HCT116 (cell line): ENCODE results near the gene RADIL. TPM values are rescaled to one million over a fixed set of nuclear protein-coding genes. Genes with fewer than 3 reads are reported as not detected.
A peak's percentile ranks its signal among the peaks of the same experiment; 100 is the strongest.

Source experiments
- ATAC-seq: fragments of 200-7000 bp; cut with Tn5 transposase; 2 replicates; pipeline ENCODE4 v1.9.1; 2020; ENCODE audit warnings: mild to moderate bottlenecking, moderate library complexity
- BruUV-seq: library from RNA; stranded (reverse); fragments of 400-500 nt; replicated peaks from 2 replicates; lab custom pipeline; 2021; lab: Mats Ljungman, UMichigan
- CTCF ChIA-PET: fragments of 300-600 bp; sonication (Branson Sonifier 250); formaldehyde crosslinking; loops from one replicate; lab custom pipeline; 2021; ENCODE audit warnings: antibody characterized with exemption; lab: Charles Lee
- POLR2A ChIA-PET: fragments of 300-600, 350-600 bp; sonication (Branson Sonifier 250); formaldehyde crosslinking; loops from one replicate; lab custom pipeline; 2021; ENCODE audit warnings: antibody characterized with exemption; lab: Charles Lee
- RAD21 ChIA-PET, 2 experiments: fragments of 300-600 bp; sonication (Branson Sonifier 250); formaldehyde crosslinking; loops; one replicate each; lab custom pipeline; 2023; ENCODE audit warnings: low total read pairs in 2 of 2; ENCODE audit not compliant: uncharacterized antibody in 2 of 2, unreplicated experiment in 2 of 2, low non-redundant PET in 1 of 2; lab: Charles Lee
- DNase-seq: peaks from one replicate; pipeline ENCODE4 v3.0.0-alpha.2; 2010; ENCODE audit warnings: low read depth, low spot score
- H2AFZ ChIP-seq: fragments of 200-600 bp; shearing (Covaris generic), sonication (generic); 2 replicates; pipeline ENCODE4 v1.6.1; 2017; ENCODE audit warnings: low read depth, mixed run types, mixed read lengths, antibody characterized with exemption, low read length; ENCODE audit not compliant: poor library complexity, severe bottlenecking
- H3K27ac ChIP-seq: 2 replicates; pipeline ENCODE4 v1.5.1; 2012; ENCODE audit warnings: low read depth, low read length
- H3K27me3 ChIP-seq: fragments of 200-600 bp; sonication (generic); 2 replicates; pipeline ENCODE4 v1.6.1; 2016; ENCODE audit warnings: mixed run types, low read length, mixed read lengths; ENCODE audit not compliant: insufficient read depth
- H3K36me3 ChIP-seq, 2 experiments: fragments of 200-500 bp in 1 of 2; fragments of 200-600 bp in 1 of 2; sonication (Bioruptor generic) in 1 of 2; sonication (generic) in 1 of 2; 2 replicates each; pipeline versions ENCODE4 v1.5.1 to v1.6.1; 2014 to 2016; ENCODE audit warnings: low read length in 2 of 2, inconsistent platforms in 1 of 2, mixed read lengths in 1 of 2, mixed run types in 1 of 2; ENCODE audit not compliant: insufficient read depth in 2 of 2, control insufficient read depth in 1 of 2
- H3K4me1 ChIP-seq, 2 experiments: fragments of 200-600 bp in 1 of 2; sonication (generic) in 1 of 2; 2 replicates each; pipeline versions ENCODE4 v1.5.1 to v1.6.1; 2012 to 2017; ENCODE audit warnings: low read length in 2 of 2, inconsistent platforms in 1 of 2, mild to moderate bottlenecking in 1 of 2, mixed read lengths in 1 of 2, mixed run types in 1 of 2, moderate library complexity in 1 of 2; ENCODE audit not compliant: insufficient read depth in 2 of 2, control insufficient read depth in 1 of 2
- H3K4me2 ChIP-seq: fragments of 200-600 bp; sonication (generic); 2 replicates; pipeline ENCODE4 v1.6.1; 2017; ENCODE audit warnings: mixed run types, low read length, mixed read lengths
- H3K4me3 ChIP-seq, 2 experiments: fragments of 200-600 bp in 1 of 2; sonication (generic) in 1 of 2; replicated peaks in 1 of 2; 2 replicates each; pipeline ENCODE4 v1.5.1; 2011 to 2016; ENCODE audit warnings: low read length in 2 of 2, control low read depth in 1 of 2, low read depth in 1 of 2, mild to moderate bottlenecking in 1 of 2, mixed read lengths in 1 of 2, mixed run types in 1 of 2
- H3K79me2 ChIP-seq: fragments of 200-600 bp; sonication (generic); 2 replicates; pipeline ENCODE4 v1.6.1; 2017; ENCODE audit warnings: mild to moderate bottlenecking, mixed run types, low read length, moderate library complexity, mixed read lengths; ENCODE audit not compliant: insufficient read depth
- H3K9ac ChIP-seq: fragments of 200-600 bp; sonication (generic); 2 replicates; pipeline ENCODE4 v1.6.1; 2016; ENCODE audit warnings: low read length, mixed read lengths
- H3K9me2 ChIP-seq: fragments of 200-600 bp; sonication (generic), shearing (Covaris generic); 2 replicates; pipeline ENCODE4 v1.6.1; 2017; ENCODE audit warnings: mixed run types, mild to moderate bottlenecking, moderate library complexity; ENCODE audit not compliant: insufficient read depth
- H3K9me3 ChIP-seq, 2 experiments: fragments of 200-500 bp in 1 of 2; fragments of 200-600 bp in 1 of 2; sonication (Bioruptor generic) in 1 of 2; sonication (generic) in 1 of 2; 2 replicates each; pipeline ENCODE4 v1.6.1; 2014 to 2017; ENCODE audit warnings: low read length in 2 of 2, mixed read lengths in 2 of 2, inconsistent platforms in 1 of 2, low read depth in 1 of 2, mild to moderate bottlenecking in 1 of 2, mixed run types in 1 of 2, moderate library complexity in 1 of 2; ENCODE audit not compliant: control insufficient read depth in 1 of 2, insufficient read depth in 1 of 2
- H4K20me1 ChIP-seq: fragments of 200-600 bp; sonication (generic), shearing (Covaris generic); 2 replicates; pipeline ENCODE4 v1.6.1; 2017; ENCODE audit warnings: mixed run types, mild to moderate bottlenecking, moderate library complexity; ENCODE audit not compliant: insufficient read depth
- CEBPB ChIP-seq: IDR thresholded peaks from 2 replicates; pipeline ENCODE4 v1.6.1; 2012; ENCODE audit warnings: low read depth
- EZH2 ChIP-seq: fragments of 200-600 bp; sonication (generic); IDR thresholded peaks from 2 replicates; pipeline ENCODE4 v1.6.1; 2017; ENCODE audit warnings: antibody characterized with exemption, mixed run types
- EZH2phosphoT487 ChIP-seq: fragments of 200-600 bp; IDR thresholded peaks from 2 replicates; pipeline ENCODE4 v1.6.1; 2018; ENCODE audit warnings: antibody characterized with exemption, borderline replicate concordance
- JUND ChIP-seq: IDR thresholded peaks from 2 replicates; pipeline ENCODE4 v1.6.1; 2012
- POLR2A ChIP-seq: IDR thresholded peaks from 2 replicates; pipeline ENCODE4 v1.7.0; 2011; ENCODE audit warnings: borderline replicate concordance; ENCODE audit not compliant: insufficient read depth, insufficient read length; ENCODE audit errors: extremely low read depth
- POLR2AphosphoS5 ChIP-seq: IDR thresholded peaks from 2 replicates; pipeline ENCODE4 v1.6.1; 2011; ENCODE audit warnings: mild to moderate bottlenecking, low read depth, low read length, moderate library complexity
- SIN3A ChIP-seq: IDR thresholded peaks from 2 replicates; pipeline ENCODE4 v1.6.1; 2012; ENCODE audit warnings: low read depth
- TCF7L2 ChIP-seq: IDR thresholded peaks from 2 replicates; pipeline ENCODE4 v1.7.0; 2011; ENCODE audit warnings: borderline replicate concordance, inconsistent platforms; ENCODE audit not compliant: insufficient read depth, insufficient read length; ENCODE audit errors: extremely low read depth
- ZFX ChIP-seq: fragments of 450-650 bp; IDR thresholded peaks from 2 replicates; pipeline ENCODE4 v1.6.1; 2017
- ZNF274 ChIP-seq: fragments of 200-500 bp; sonication (Bioruptor generic); IDR thresholded peaks from 2 replicates; pipeline ENCODE4 v1.6.1; 2014; ENCODE audit warnings: mild to moderate bottlenecking, low read depth, low read length, inconsistent platforms
- intact Hi-C: fragments of 100-400 bp; cut with micrococcal nuclease; formaldehyde crosslinking; loops from 2 replicates; pipeline ENCODE4 v1.10.0; 2022
- total RNA-seq: library from RNA; stranded (reverse); gene quantifications from one replicate; pipeline ENCODE4 v1.2.1, GENCODE V29; 2021; ENCODE audit not compliant: unreplicated experiment
- TF ChIP-seq, protein P1 (sequence below): IDR thresholded peaks from 2 replicates; pipeline ENCODE4 v1.6.1; 2012
- TF ChIP-seq, protein P2 (sequence below), 3 experiments: fragments of 200-600 bp in 1 of 3; sonication (generic) in 1 of 3; IDR thresholded peaks in 2 of 3; conservative IDR thresholded peaks in 1 of 3; 2 replicates each; pipeline ENCODE4 v1.5.1; 2012 to 2017; ENCODE audit warnings: low read depth in 2 of 3, low read length in 2 of 3, antibody characterized with exemption in 1 of 3, borderline replicate concordance in 1 of 3, control low read depth in 1 of 3, mild to moderate bottlenecking in 1 of 3, mixed read lengths in 1 of 3, mixed run types in 1 of 3, moderate library complexity in 1 of 3; ENCODE audit not compliant: insufficient read depth in 1 of 3
- TF ChIP-seq, protein P3 (sequence below): IDR thresholded peaks from 2 replicates; pipeline ENCODE4 v1.6.1; 2012; ENCODE audit warnings: low read depth
- TF ChIP-seq, protein P4 (sequence below): IDR thresholded peaks from 2 replicates; pipeline ENCODE4 v1.6.1; 2012

Gene RADIL
- total RNA-seq, 1 experiment from 2014 or later, result 5.3 TPM

DNA sequence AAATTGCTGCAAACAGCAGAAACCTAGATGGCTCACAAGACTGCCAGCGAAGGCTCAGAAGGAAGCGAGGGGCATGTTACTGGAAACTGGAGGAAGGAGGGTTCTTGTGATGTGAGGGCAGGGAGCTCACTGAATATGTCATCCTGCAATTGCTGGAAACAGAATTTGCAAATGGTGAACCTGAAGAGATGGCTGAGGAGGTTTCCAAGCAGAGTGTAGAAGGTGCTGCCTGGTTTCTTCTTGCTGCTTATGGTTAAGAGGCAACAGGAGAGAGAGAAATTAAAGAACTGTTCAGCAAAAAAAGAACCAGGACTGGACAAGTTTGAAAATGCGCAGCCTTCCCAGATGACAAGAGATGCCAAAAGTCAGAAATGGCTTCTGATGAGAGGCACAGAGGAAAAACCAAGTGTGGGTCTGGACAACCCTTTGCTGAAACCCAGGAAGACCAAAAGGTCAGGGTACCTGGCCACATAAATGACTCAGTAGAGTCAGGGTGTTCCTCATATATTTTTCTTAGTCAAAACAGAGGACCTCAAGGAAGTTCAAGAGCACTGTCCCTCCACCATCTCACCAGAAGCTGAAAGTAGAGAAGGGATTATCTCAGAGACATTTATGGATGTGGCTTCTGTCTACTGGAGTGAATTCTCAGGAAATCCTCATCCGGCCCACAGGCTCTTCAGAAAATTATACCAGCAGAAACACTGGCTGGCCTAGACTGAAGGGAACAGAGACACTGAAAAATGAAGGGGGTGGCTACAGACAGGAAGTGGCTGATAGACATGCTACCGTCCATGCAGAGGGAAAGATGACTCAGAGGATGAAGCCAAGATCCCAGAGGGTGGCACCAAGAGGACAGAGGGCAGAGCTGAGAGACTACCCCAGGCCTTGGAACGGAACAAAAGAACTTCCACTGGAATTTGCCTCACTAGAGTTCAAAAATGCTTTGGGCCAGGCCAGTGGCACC, 31.8 kb downstream of the RADIL start (continued):
- TF ChIP-seq SIN3A, result no peak
- TF ChIP-seq JUND, result peak; percentile 57
- TF ChIP-seq ZFX, result no peak
- no peak for TF ChIP-seq TCF7L2
- TF ChIP-seq, protein P1, sequence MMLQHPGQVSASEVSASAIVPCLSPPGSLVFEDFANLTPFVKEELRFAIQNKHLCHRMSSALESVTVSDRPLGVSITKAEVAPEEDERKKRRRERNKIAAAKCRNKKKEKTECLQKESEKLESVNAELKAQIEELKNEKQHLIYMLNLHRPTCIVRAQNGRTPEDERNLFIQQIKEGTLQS, result no peak
- TF ChIP-seq, all 23 proteins: peak for 3

DNA sequence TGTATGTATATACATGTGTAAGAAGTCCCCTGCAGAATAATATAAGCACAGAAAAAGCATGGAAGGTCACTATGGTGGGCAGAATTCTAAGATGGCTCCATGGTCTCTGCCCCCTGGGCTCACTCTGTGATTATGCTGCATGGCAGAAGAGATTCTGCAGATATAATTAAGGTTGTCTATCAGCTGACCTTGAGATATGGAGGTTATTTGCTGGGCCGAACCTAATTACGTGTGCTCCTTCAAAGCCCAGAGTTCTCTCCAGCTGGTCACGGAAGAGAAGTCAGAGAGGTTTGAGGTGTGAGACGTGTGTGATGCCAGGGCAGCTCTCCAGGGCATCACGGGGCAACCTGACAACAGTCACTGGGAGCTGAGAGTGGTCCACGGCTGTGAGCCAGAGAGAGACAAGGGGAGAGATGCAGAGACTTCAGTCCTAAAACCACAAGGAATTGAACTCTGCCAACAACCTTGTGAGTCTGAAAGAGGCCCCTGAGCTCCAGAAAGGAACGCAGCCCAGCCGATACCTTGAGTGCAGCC, 33.2 kb downstream of the RADIL start:
- no peak for TF ChIP-seq EZH2phosphoT487
- TF ChIP-seq EZH2, result no peak
- TF ChIP-seq POLR2A, result no peak
- TF ChIP-seq, protein P2, sequence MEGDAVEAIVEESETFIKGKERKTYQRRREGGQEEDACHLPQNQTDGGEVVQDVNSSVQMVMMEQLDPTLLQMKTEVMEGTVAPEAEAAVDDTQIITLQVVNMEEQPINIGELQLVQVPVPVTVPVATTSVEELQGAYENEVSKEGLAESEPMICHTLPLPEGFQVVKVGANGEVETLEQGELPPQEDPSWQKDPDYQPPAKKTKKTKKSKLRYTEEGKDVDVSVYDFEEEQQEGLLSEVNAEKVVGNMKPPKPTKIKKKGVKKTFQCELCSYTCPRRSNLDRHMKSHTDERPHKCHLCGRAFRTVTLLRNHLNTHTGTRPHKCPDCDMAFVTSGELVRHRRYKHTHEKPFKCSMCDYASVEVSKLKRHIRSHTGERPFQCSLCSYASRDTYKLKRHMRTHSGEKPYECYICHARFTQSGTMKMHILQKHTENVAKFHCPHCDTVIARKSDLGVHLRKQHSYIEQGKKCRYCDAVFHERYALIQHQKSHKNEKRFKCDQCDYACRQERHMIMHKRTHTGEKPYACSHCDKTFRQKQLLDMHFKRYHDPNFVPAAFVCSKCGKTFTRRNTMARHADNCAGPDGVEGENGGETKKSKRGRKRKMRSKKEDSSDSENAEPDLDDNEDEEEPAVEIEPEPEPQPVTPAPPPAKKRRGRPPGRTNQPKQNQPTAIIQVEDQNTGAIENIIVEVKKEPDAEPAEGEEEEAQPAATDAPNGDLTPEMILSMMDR (IDR thresholded peaks at IDR 0.05 in 2 of 3, conservative IDR thresholded peaks at IDR 0.05 in 1 of 3; ENCODE audit: borderline replicate concordance in 1 of 3, insufficient read depth in 1 of 3, low read depth in 2 of 3, low read length in 2 of 3), result no peak
- no peak for TF ChIP-seq CEBPB
- no peak for TF ChIP-seq ZNF274
- no peak for TF ChIP-seq POLR2AphosphoS5
- TF ChIP-seq, protein P3, sequence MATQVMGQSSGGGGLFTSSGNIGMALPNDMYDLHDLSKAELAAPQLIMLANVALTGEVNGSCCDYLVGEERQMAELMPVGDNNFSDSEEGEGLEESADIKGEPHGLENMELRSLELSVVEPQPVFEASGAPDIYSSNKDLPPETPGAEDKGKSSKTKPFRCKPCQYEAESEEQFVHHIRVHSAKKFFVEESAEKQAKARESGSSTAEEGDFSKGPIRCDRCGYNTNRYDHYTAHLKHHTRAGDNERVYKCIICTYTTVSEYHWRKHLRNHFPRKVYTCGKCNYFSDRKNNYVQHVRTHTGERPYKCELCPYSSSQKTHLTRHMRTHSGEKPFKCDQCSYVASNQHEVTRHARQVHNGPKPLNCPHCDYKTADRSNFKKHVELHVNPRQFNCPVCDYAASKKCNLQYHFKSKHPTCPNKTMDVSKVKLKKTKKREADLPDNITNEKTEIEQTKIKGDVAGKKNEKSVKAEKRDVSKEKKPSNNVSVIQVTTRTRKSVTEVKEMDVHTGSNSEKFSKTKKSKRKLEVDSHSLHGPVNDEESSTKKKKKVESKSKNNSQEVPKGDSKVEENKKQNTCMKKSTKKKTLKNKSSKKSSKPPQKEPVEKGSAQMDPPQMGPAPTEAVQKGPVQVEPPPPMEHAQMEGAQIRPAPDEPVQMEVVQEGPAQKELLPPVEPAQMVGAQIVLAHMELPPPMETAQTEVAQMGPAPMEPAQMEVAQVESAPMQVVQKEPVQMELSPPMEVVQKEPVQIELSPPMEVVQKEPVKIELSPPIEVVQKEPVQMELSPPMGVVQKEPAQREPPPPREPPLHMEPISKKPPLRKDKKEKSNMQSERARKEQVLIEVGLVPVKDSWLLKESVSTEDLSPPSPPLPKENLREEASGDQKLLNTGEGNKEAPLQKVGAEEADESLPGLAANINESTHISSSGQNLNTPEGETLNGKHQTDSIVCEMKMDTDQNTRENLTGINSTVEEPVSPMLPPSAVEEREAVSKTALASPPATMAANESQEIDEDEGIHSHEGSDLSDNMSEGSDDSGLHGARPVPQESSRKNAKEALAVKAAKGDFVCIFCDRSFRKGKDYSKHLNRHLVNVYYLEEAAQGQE, result no peak
- TF ChIP-seq, protein P4, sequence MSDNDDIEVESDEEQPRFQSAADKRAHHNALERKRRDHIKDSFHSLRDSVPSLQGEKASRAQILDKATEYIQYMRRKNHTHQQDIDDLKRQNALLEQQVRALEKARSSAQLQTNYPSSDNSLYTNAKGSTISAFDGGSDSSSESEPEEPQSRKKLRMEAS, result no peak
- H3K36me3 ChIP-seq, result no peaks in the 10 kb centered on the region
- ChIA-PET CTCF (interaction anchor here (1.2 to 1.3 kb wide), 3 partner anchors 33 to 238 kb away, joined by 4 read pairs; partner anchors contain the start of gene RADIL), RAD21 (no interaction called here), POLR2A (no interaction called here)
- H4K20me1 ChIP-seq, result no peaks in the 10 kb centered on the region
- H3K9me2 ChIP-seq, result no peaks in the 10 kb centered on the region
- intact Hi-C loops, result no loop called here
- no peak overlapping the region for H3K4me3 ChIP-seq
- peaks cover 4% of the 10 kb centered on the region; the same call in 1 of the 2 replicates for H3K79me2 ChIP-seq
- no peak for DNase-seq
- H2AFZ ChIP-seq, result no peak overlapping the region
- ATAC-seq, result no peak
- H3K27ac ChIP-seq, result no peak overlapping the region
- BruUV-seq, result no TSS peak
- no peaks in the 10 kb centered on the region for H3K9me3 ChIP-seq
- no peak overlapping the region for H3K9ac ChIP-seq
- H3K27me3 ChIP-seq, result no peaks in the 10 kb centered on the region
- H3K4me1 ChIP-seq, result peaks cover 6 to 19% of the 10 kb centered on the region in 2 experiments; a peak in 3 of 4 replicates
- no peak overlapping the region for H3K4me2 ChIP-seq
